Measurements from ENCODE around the gene CADM3. TPM values are rescaled to one million over a fixed set of nuclear protein-coding genes. Genes with fewer than 3 reads are reported as not detected.

CADM3 gene
- total RNA-seq, 5 donors from 2014 or later (not counting 1 experiment from before 2014, with no cell fraction given), result not detected

- H3K4me1 Mint-ChIP-seq, result peaks cover 2 to 7% (median 2%) of the 10 kb centered on the region in 3 donors
- H3K36me3 Mint-ChIP-seq, result no peaks in the 10 kb centered on the region
- H3K36me3 ChIP-seq (ENCODE audit: control insufficient read depth in 2 of 2, extremely low read depth in 1 of 2, insufficient read depth in 1 of 2, low read length in 1 of 2), result no peaks in the 10 kb centered on the region
- 88% methylated on average over 1 of the region's 1 CpG for WGBS (ENCODE audit: insufficient coverage)
- ChIA-PET CTCF (interaction anchor here in 1 of 2 donors (0.9 to 1.4 kb wide), 2 partner anchors 48 to 53 kb away, joined by 3 to 6 read pairs; no protein-coding TSS in a partner anchor), POLR2A (interaction anchor here in 1 of 2 donors (0.6 kb wide), 1 partner anchor 278 kb away, joined by 8 read pairs; no protein-coding TSS in a partner anchor)
- ATAC-seq (replicated peaks in 1 of 4) (no peak), DNase-seq (no peak)
- no peak overlapping the region for H3K4me3 Mint-ChIP-seq
- no peak overlapping the region for H3K27ac ChIP-seq (ENCODE audit: low read length)
- H3K4me1 ChIP-seq (ENCODE audit: control insufficient read depth in 1 of 2, extremely low read depth in 1 of 2, insufficient read depth in 2 of 2, low read length in 2 of 2), result no peaks in the 10 kb centered on the region
- H3K9me3 ChIP-seq, result no peaks in the 10 kb centered on the region
- peaks cover 37 to 55% of the 10 kb centered on the region in 2 donors for H3K27me3 Mint-ChIP-seq
- peaks cover 6% of the 10 kb centered on the region in 2 experiments for H3K27me3 ChIP-seq (replicated peaks in 1 of 2; ENCODE audit: control insufficient read depth in 2 of 2, extremely low read depth in 1 of 2, insufficient read depth in 2 of 2, low read length in 1 of 2)
- no peak overlapping the region for H3K4me3 ChIP-seq (ENCODE audit: control insufficient read depth in 1 of 2, extremely low read depth in 1 of 2, low read length in 1 of 2)
- no peaks in the 10 kb centered on the region for H3K9me3 Mint-ChIP-seq
- no peak overlapping the region for H3K27ac Mint-ChIP-seq
Measured at GRCh38 chr1:159161719-159162026, 9.7 kb upstream of the CADM3 start.

GRCh38 chr1:159162516-159163265 lies 8.7 kb upstream of the CADM3 start:
- ChIA-PET CTCF (interaction anchor here in 1 of 2 donors (1.4 kb wide), 1 partner anchor 51 kb away, joined by 6 read pairs; no protein-coding TSS in a partner anchor), POLR2A (interaction anchor here in 1 of 2 donors (0.6 kb wide), 1 partner anchor 279 kb away, joined by 8 read pairs; no protein-coding TSS in a partner anchor)
- H3K27ac ChIP-seq (ENCODE audit: low read length), result no peak overlapping the region
- no peaks in the 10 kb centered on the region for H3K4me1 ChIP-seq (ENCODE audit: control insufficient read depth in 1 of 2, extremely low read depth in 1 of 2, insufficient read depth in 2 of 2, low read length in 2 of 2)
- Mint-ChIP-seq H3K27me3 (peaks cover 31 to 50% of the 10 kb centered on the region in 2 donors), H3K4me1 (peaks cover 2 to 7% (median 2%) of the 10 kb centered on the region in 3 donors), H3K4me3 (no peak overlapping the region), H3K27ac (no peak overlapping the region), H3K36me3 (no peaks in the 10 kb centered on the region), H3K9me3 (no peaks in the 10 kb centered on the region)
- H3K36me3 ChIP-seq (ENCODE audit: control insufficient read depth in 2 of 2, extremely low read depth in 1 of 2, insufficient read depth in 1 of 2, low read length in 1 of 2), result no peaks in the 10 kb centered on the region
- H3K9me3 ChIP-seq, result no peaks in the 10 kb centered on the region
- H3K4me3 ChIP-seq (ENCODE audit: control insufficient read depth in 1 of 2, extremely low read depth in 1 of 2, low read length in 1 of 2), result no peak overlapping the region
- 25% methylated on average over 1 of the region's 4 CpGs for WGBS (ENCODE audit: insufficient coverage)
- ATAC-seq (replicated peaks in 1 of 4) (no peak), DNase-seq (no peak)
- H3K27me3 ChIP-seq (replicated peaks in 1 of 2; ENCODE audit: control insufficient read depth in 2 of 2, extremely low read depth in 1 of 2, insufficient read depth in 2 of 2, low read length in 1 of 2), result peaks cover 6% of the 10 kb centered on the region in 2 experiments

GRCh38 chr1:159163614-159164228 lies 7.7 kb upstream of the CADM3 start:
- no peak for ATAC-seq (replicated peaks in 1 of 4)
- ChIA-PET CTCF (interaction anchor here in 1 of 2 donors (0.5 kb wide), 1 partner anchor 39 kb away, joined by 5 read pairs; no protein-coding TSS in a partner anchor), POLR2A (no interaction called here)
- H3K36me3 ChIP-seq (ENCODE audit: control insufficient read depth in 2 of 2, extremely low read depth in 1 of 2, insufficient read depth in 1 of 2, low read length in 1 of 2), result no peaks in the 10 kb centered on the region
- H3K4me1 Mint-ChIP-seq, result peaks cover 2 to 7% (median 2%) of the 10 kb centered on the region in 3 donors
- no peaks in the 10 kb centered on the region for H3K9me3 Mint-ChIP-seq
- no peak overlapping the region for H3K4me3 Mint-ChIP-seq
- no peak for DNase-seq
- peaks cover 10% of the 10 kb centered on the region in 2 experiments for H3K27me3 ChIP-seq (replicated peaks in 1 of 2; ENCODE audit: control insufficient read depth in 2 of 2, extremely low read depth in 1 of 2, insufficient read depth in 2 of 2, low read length in 1 of 2)
- H3K27ac Mint-ChIP-seq, result no peak overlapping the region
- H3K4me1 ChIP-seq (ENCODE audit: control insufficient read depth in 1 of 2, extremely low read depth in 1 of 2, insufficient read depth in 2 of 2, low read length in 2 of 2), result no peaks in the 10 kb centered on the region
- 83% methylated on average over 6 of the region's 9 CpGs for WGBS (ENCODE audit: insufficient coverage)
- no peaks in the 10 kb centered on the region for H3K36me3 Mint-ChIP-seq
- peaks cover 38 to 56% of the 10 kb centered on the region in 2 donors for H3K27me3 Mint-ChIP-seq
- H3K9me3 ChIP-seq, result no peaks in the 10 kb centered on the region
- no peak overlapping the region for H3K27ac ChIP-seq (ENCODE audit: low read length)
- H3K4me3 ChIP-seq (ENCODE audit: control insufficient read depth in 1 of 2, extremely low read depth in 1 of 2, low read length in 1 of 2), result no peak overlapping the region

GRCh38 chr1:159168043-159168442 lies 3.4 kb upstream of the CADM3 start:
- CTCF ChIA-PET, result no interaction called here
- H3K36me3 Mint-ChIP-seq, result no peaks in the 10 kb centered on the region

GRCh38 chr1:159170639-159171038 lies 776 bp upstream of the CADM3 start:
- DNase-seq, result no peak
- Mint-ChIP-seq H3K27me3 (peaks cover 66 to 81% of the 10 kb centered on the region in 2 donors), H3K27ac (no peak overlapping the region), H3K9me3 (no peaks in the 10 kb centered on the region), H3K36me3 (no peaks in the 10 kb centered on the region), H3K4me1 (peaks cover 3 to 6% (median 6%) of the 10 kb centered on the region in 3 donors), H3K4me3 (no peak overlapping the region)
- H3K36me3 ChIP-seq (ENCODE audit: control insufficient read depth in 2 of 2, extremely low read depth in 1 of 2, insufficient read depth in 1 of 2, low read length in 1 of 2), result no peaks in the 10 kb centered on the region
- 67% methylated on average over 4 of the region's 5 CpGs for WGBS (ENCODE audit: insufficient coverage)
- H3K27me3 ChIP-seq (replicated peaks in 1 of 2; ENCODE audit: control insufficient read depth in 2 of 2, extremely low read depth in 1 of 2, insufficient read depth in 2 of 2, low read length in 1 of 2), result peaks cover 23 to 33% of the 10 kb centered on the region in 2 experiments
- no peaks in the 10 kb centered on the region for H3K4me1 ChIP-seq (ENCODE audit: control insufficient read depth in 1 of 2, extremely low read depth in 1 of 2, insufficient read depth in 2 of 2, low read length in 2 of 2)
- CTCF ChIA-PET, result no interaction called here
- no peak overlapping the region for H3K27ac ChIP-seq (ENCODE audit: low read length)
- H3K4me3 ChIP-seq (ENCODE audit: control insufficient read depth in 1 of 2, extremely low read depth in 1 of 2, low read length in 1 of 2), result no peak overlapping the region
- no peak for ATAC-seq (replicated peaks in 1 of 4)
- no peaks in the 10 kb centered on the region for H3K9me3 ChIP-seq
- POLR2A ChIA-PET, result no interaction called here

More at GRCh38 chr1:159168043-159168442, 3.4 kb upstream of the CADM3 start:
- Mint-ChIP-seq H3K4me3 (no peak overlapping the region), H3K27ac (no peak overlapping the region), H3K27me3 (peaks cover 55 to 66% of the 10 kb centered on the region in 2 donors), H3K9me3 (no peaks in the 10 kb centered on the region), H3K4me1 (peaks cover 3 to 6% (median 6%) of the 10 kb centered on the region in 3 donors)
- POLR2A ChIA-PET, result no interaction called here
- Histone ChIP-seq H3K4me1 (ENCODE audit: control insufficient read depth in 1 of 2, extremely low read depth in 1 of 2, insufficient read depth in 2 of 2, low read length in 2 of 2) (no peaks in the 10 kb centered on the region), H3K36me3 (ENCODE audit: control insufficient read depth in 2 of 2, extremely low read depth in 1 of 2, insufficient read depth in 1 of 2, low read length in 1 of 2) (no peaks in the 10 kb centered on the region), H3K27me3 (replicated peaks in 1 of 2; ENCODE audit: control insufficient read depth in 2 of 2, extremely low read depth in 1 of 2, insufficient read depth in 2 of 2, low read length in 1 of 2) (peaks cover 20 to 30% of the 10 kb centered on the region in 2 experiments), H3K4me3 (ENCODE audit: control insufficient read depth in 1 of 2, extremely low read depth in 1 of 2, low read length in 1 of 2) (no peak overlapping the region), H3K9me3 (no peaks in the 10 kb centered on the region), H3K27ac (ENCODE audit: low read length) (no peak overlapping the region)
- no peak for ATAC-seq (replicated peaks in 1 of 4)
- no peak for DNase-seq
- WGBS (ENCODE audit: insufficient coverage), result 29% methylated on average over 1 of the region's 4 CpGs

- CTCF ChIA-PET, result no interaction called here
- H3K36me3 ChIP-seq (ENCODE audit: control insufficient read depth in 2 of 2, extremely low read depth in 1 of 2, insufficient read depth in 1 of 2, low read length in 1 of 2), result no peaks in the 10 kb centered on the region
- POLR2A ChIA-PET, result no interaction called here
- H3K9me3 ChIP-seq, result no peaks in the 10 kb centered on the region
- Mint-ChIP-seq H3K27ac (no peak overlapping the region), H3K36me3 (no peaks in the 10 kb centered on the region), H3K4me3 (peak overlapping the region in 1 of 3 donors; percentile 21), H3K27me3 (peaks cover 66 to 73% of the 10 kb centered on the region in 2 donors), H3K4me1 (peaks cover 3 to 6% (median 6%) of the 10 kb centered on the region in 3 donors), H3K9me3 (no peaks in the 10 kb centered on the region)
- no peak for DNase-seq
- no peak overlapping the region for H3K27ac ChIP-seq (ENCODE audit: low read length)
- no peaks in the 10 kb centered on the region for H3K4me1 ChIP-seq (ENCODE audit: control insufficient read depth in 1 of 2, extremely low read depth in 1 of 2, insufficient read depth in 2 of 2, low read length in 2 of 2)
- no peak overlapping the region for H3K4me3 ChIP-seq (ENCODE audit: control insufficient read depth in 1 of 2, extremely low read depth in 1 of 2, low read length in 1 of 2)
- peaks cover 21 to 33% of the 10 kb centered on the region in 2 experiments for H3K27me3 ChIP-seq (replicated peaks in 1 of 2; ENCODE audit: control insufficient read depth in 2 of 2, extremely low read depth in 1 of 2, insufficient read depth in 2 of 2, low read length in 1 of 2)
- no peak for ATAC-seq (replicated peaks in 1 of 4)
- 4% methylated on average over 38 of the region's 49 CpGs for WGBS (ENCODE audit: insufficient coverage)
Measured at GRCh38 chr1:159171688-159172501, 480 bp downstream of the CADM3 start.
